Measurements from ENCODE around the gene RHOH. TPM values are rescaled to one million over a fixed set of nuclear protein-coding genes. Genes with fewer than 3 reads are reported as not detected.

The RHOH gene
- polyA plus RNA-seq, 1 experiment: not detected

GRCh38 chr4:40202474-40202873 is 5.6 kb downstream of the RHOH start:
- CTCF ChIA-PET: interaction anchor here (1.1 kb wide), 1 partner anchor 9 kb away, joined by 4 read pairs; no protein-coding TSS in a partner anchor
- H3K27me3 ChIP-seq (ENCODE audit: control insufficient read depth, insufficient read depth, low read length): peaks cover 5% of the 10 kb centered on the region; the same call in 1 of the 2 replicates
- no peak overlapping the region for H3K4me3 ChIP-seq (ENCODE audit: low read depth, low read length)
- POLR2A ChIA-PET: no interaction called here
- no peaks in the 10 kb centered on the region for H3K36me3 ChIP-seq (ENCODE audit: control insufficient read depth, insufficient read depth, low read length)
- DNase-seq (ENCODE audit: low read depth): no peak
- no peak for TF ChIP-seq CTCF (IDR thresholded peaks at IDR 0.05; ENCODE audit: insufficient read depth, low read depth, low read length)

GRCh38 chr4:40204507-40205258 is 7.9 kb downstream of the RHOH start:
- no peak for DNase-seq (ENCODE audit: low read depth)
- H3K36me3 ChIP-seq (ENCODE audit: control insufficient read depth, insufficient read depth, low read length): no peaks in the 10 kb centered on the region
- no peak for TF ChIP-seq CTCF (IDR thresholded peaks at IDR 0.05; ENCODE audit: insufficient read depth, low read depth, low read length)
- ChIA-PET CTCF (interaction anchor here (1.1 kb wide), 1 partner anchor 19 kb away, joined by 3 read pairs; no protein-coding TSS in a partner anchor), POLR2A (no interaction called here)
- 0 out of 2 replicates have a peak, but pooled peaks cover 5% of the 10 kb centered on the region for H3K27me3 ChIP-seq (ENCODE audit: control insufficient read depth, insufficient read depth, low read length)
- no peak overlapping the region for H3K4me3 ChIP-seq (ENCODE audit: low read depth, low read length)

- CTCF ChIA-PET: interaction anchor here (1.1 kb wide), 1 partner anchor 18 kb away, joined by 3 read pairs; no protein-coding TSS in a partner anchor
- Histone ChIP-seq H3K4me3 (ENCODE audit: low read depth, low read length) (no peak overlapping the region), H3K36me3 (ENCODE audit: control insufficient read depth, insufficient read depth, low read length) (no peaks in the 10 kb centered on the region), H3K27me3 (ENCODE audit: control insufficient read depth, insufficient read depth, low read length) (0 out of 2 replicates have a peak, but pooled peaks cover 5% of the 10 kb centered on the region)
- TF ChIP-seq CTCF (IDR thresholded peaks at IDR 0.05; ENCODE audit: insufficient read depth, low read depth, low read length): no peak
- POLR2A ChIA-PET: no interaction called here
- no peak for DNase-seq (ENCODE audit: low read depth)
Observed at GRCh38 chr4:40205259-40206198, 8.7 kb downstream of the RHOH start.

- ChIA-PET CTCF (no interaction called here), POLR2A (no interaction called here)
- Histone ChIP-seq H3K4me3 (ENCODE audit: low read depth, low read length) (no peak overlapping the region), H3K27me3 (ENCODE audit: control insufficient read depth, insufficient read depth, low read length) (0 out of 2 replicates have a peak, but pooled peaks cover 5% of the 10 kb centered on the region), H3K36me3 (ENCODE audit: control insufficient read depth, insufficient read depth, low read length) (no peaks in the 10 kb centered on the region)
- no peak for TF ChIP-seq CTCF (IDR thresholded peaks at IDR 0.05; ENCODE audit: insufficient read depth, low read depth, low read length)
- DNase-seq (ENCODE audit: low read depth): no peak
Observed at GRCh38 chr4:40206426-40206825, 9.6 kb downstream of the RHOH start.

- H3K36me3 ChIP-seq (ENCODE audit: control insufficient read depth, insufficient read depth, low read length): no peaks in the 10 kb centered on the region
- ChIA-PET CTCF (no interaction called here), POLR2A (no interaction called here)
- H3K4me3 ChIP-seq (ENCODE audit: low read depth, low read length): no peak overlapping the region
- DNase-seq (ENCODE audit: low read depth): no peak
- no peak for TF ChIP-seq CTCF (IDR thresholded peaks at IDR 0.05; ENCODE audit: insufficient read depth, low read depth, low read length)
- 0 out of 2 replicates have a peak, but pooled peaks cover 5% of the 10 kb centered on the region for H3K27me3 ChIP-seq (ENCODE audit: control insufficient read depth, insufficient read depth, low read length)
Observed at GRCh38 chr4:40209401-40209800, 12.6 kb downstream of the RHOH start.
